ENCODE measurements around the gene EHD1. TPM values are rescaled to one million over a fixed set of nuclear protein-coding genes. Genes with fewer than 3 reads are reported as not detected.

The EHD1 gene
- total and polyA plus RNA-seq, 2 of the 8 experiments (the other 6 are each of a cell fraction or from before 2014, with no cell fraction given) = 31.5 to 42.9 TPM

DNA sequence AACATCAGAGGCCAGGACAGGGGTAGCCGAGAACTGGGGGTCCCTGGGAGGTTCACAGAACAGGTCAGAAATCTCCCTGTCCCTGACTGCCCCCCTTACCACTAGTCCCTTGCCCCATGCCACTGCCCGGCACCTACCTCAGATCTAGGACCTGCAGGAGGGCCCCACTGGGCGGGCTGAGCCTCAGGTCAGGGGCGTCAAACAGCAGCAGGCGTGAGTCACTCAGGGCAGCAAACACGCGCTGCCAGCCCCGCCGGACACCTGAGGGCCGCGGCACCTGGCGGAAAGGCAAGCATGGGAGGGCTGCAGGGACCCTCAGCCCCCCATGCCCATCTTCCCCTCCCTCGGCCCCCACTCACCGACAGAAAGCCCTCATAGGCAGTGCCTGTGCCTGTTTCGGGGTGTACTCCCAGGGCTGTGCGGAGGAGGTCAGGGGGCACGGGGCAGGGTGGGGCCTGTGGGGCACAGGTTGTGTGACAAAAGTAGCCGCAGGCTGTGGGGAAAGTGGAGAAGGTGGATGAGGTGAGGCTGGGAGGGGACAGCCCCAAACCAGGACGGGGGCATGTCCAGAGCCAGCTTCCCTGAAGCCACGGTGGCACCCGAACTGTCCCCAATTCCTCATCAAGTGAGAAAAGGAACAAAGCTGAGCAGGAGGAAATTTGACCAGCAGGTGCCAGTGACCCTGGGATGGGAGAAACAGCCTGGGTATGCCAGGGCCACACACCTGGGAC lies 45.8 kb downstream of the EHD1 start (continued):
- no peak for TF ChIP-seq SAP30 (IDR thresholded peaks at IDR 0.05; ENCODE audit: insufficient read depth, insufficient replicate concordance, low read length)
